HG03442 (cell line): Measurements from ENCODE around the gene CXCL10.

Experiments
- ATAC-seq: cut with Tn5 transposase; IDR thresholded peaks from one replicate; pipeline ENCODE4 v1.9.1; 2021; ENCODE audit warnings: mild to moderate bottlenecking, moderate library complexity; ENCODE audit not compliant: unreplicated experiment

CXCL10 gene

DNA sequence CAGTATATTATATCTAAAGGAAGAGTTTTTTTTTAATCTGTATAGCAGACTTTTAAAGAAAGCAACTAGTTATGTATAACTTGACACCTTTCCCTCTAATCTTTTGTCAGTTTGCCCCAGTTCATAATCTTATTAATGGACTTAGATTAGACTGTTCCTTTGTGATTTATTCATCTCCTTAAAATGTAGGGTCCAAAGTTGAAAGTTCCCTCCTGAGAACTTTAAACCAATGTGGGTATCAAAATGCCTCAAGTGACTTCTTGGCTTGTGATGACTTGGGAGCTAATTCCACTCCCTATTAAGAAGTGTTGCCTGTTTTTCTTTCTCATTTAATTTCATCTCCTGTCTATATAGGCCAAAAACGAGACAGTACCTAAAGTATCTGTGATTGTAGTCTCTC is 26.2 kb downstream of the CXCL10 start:
- ATAC-seq, result no peak

DNA sequence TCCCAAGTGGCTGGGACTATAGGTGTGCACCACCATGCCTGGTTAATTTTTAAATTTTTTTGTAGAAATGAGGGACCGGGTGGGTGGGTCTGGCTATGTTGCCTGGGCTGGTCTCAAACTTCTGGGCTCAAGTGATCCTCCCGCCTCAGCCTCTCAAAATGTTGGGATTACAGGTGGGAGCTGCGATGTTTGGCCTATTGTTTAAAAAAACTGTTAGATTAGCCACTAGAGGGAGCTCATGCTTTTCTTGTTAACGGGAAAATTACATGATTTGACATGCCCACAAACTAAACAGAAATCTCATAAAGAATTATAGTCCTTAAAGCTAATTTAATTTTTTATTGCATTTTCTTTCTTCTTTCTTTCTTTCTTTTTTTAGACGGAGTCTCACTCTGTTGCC is 27.6 kb downstream of the CXCL10 start:
- ATAC-seq, result no peak

DNA sequence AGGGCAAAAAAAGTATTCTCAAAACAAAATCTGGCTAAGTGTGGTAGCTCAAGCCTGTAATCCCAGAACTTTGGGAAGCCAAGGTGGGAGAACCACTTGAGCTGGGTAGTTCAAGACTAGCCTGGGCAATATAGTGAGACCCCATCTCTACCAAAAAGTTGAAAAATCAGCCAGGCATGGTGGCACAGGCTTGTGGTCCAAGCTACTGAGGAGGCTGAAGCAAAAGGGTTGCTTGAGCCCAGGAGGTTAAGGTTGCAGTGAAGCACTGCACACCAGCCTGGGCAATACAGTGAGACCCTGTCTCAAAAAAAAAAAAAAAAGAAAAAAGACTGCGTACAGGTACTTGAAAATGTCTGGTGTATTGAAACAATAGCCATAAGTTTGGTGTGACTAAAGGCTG is 30.8 kb downstream of the CXCL10 start:
- no peak for ATAC-seq

DNA sequence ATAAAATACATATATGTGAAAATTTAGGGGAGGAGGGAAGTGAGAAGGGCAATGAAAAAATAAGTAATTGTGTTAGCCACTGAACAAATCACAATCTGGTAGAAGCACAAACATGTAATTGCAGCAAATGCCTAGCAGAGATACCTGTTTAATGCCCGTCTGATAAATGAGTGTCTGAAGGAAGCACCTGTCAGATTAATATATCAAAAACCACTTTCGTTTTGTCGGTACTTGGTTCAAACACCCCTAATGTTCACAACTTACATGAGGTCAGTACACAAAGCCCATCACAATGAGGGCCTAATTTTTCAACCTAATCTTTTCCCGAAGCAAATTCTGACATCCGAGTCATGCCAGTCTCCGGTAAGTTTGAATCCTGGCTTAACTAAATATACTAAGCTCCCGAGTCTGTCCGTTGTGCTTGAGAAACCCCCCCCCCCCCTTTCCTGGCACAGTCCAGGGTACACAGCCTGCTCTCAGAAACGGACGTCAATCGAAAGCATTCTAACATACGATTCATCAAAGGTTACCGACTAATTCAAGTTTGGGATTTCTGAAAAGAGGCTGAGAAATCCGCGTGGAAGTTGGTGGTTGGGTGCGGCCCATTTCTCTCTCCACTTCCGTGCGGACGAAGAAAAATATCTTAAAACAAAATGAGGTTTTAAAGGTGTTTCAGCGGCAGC is 33.3 kb downstream of the CXCL10 start:
- ATAC-seq, result no peak

DNA sequence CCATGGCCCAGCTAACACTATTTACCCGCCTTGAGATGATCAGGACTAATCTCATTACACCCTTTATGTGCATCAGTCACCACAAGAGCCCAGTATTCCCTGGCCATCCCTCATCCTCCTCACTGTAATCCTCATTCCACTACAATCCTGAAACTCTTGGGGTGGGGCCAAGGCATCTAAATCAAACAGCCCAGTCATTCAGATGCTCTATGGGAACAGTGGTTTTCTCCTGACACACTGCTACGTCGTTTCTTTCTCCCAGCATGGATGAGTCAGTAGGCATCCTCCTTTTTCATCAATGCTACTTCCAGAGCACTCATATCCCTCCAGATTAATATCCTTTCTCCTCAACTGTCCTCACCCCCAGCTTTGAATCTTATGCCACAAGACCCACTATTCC is 38.2 kb downstream of the CXCL10 start:
- no peak for ATAC-seq

DNA sequence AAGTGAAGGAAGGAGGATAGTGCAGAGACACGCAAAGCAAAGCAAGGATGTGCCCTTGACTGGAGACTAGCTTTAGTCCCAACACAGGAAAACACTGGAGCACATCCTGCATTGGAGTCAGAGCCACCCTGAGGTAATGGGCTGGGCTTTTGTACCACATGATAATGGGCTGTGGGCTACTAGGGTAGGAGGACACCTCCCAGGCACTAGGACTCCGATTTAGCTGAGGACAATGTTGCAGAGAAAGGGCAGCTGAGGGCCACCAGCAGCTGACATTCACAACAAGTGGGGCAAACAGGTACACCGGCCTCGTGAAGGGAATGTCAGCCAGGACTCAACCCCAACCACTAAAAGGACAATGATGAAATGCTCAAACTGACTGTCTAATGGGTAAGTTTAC is 42.7 kb downstream of the CXCL10 start:
- no peak for ATAC-seq

DNA sequence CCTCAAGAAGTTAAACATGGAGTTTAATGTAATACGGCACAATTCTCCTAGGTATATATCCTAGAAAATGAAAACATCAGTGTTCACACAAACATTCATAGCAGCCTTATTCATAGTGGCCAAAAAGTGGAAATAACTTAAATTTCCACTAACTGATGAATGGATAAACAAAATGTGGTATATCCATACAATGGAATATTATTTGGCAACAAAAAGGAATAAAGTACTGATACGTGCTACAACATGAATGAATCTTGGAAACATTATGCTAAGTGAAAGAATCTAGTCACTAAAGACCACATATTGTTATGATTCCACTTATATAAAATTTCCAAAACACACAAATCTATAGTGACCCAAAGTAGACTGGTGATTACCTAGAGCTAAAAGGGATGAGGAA is 47.1 kb downstream of the CXCL10 start:
- no peak for ATAC-seq

DNA sequence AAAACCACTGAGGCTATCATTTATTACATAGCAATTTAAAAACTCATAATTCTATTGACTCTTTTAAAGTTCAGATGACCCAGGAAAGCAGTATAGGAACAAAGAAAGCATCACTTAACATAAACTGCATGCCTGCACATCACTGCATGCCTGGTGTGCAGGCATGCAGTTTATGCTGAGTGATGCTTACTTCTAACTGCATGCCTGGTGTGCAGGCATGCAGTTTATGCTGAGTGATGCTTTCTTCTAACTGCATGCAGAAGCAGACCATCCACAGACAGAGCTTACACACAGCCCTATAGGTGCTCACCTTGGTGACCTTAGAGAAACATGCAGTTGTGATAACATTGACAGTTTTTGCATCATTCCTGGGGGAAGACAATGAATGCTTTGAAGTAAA is 49.5 kb downstream of the CXCL10 start:
- ATAC-seq, result no peak
